WTC11 (cell line): ENCODE data around the gene NATD1. TPM values are rescaled to one million over a fixed set of nuclear protein-coding genes. Genes with fewer than 3 reads are reported as not detected.
A peak's percentile ranks its signal among the peaks of the same experiment; 100 is the strongest.

Experiments used
- ATAC-seq: fragments of 200-7000 bp; cut with Tn5 transposase; 2 replicates; pipeline ENCODE4 v1.10.0; 2021; ENCODE audit warnings: mild to moderate bottlenecking, moderate library complexity
- CTCF ChIA-PET: fragments of 300-600 bp; sonication (Branson Sonifier 250); formaldehyde crosslinking; loops from one replicate; lab custom pipeline; 2021; ENCODE audit warnings: antibody characterized with exemption; lab: Charles Lee
- POLR2A ChIA-PET: fragments of 350-600 bp; sonication (Branson Sonifier 250); formaldehyde crosslinking; loops from one replicate; lab custom pipeline; 2021; ENCODE audit warnings: antibody characterized with exemption; lab: Charles Lee
- DNase-seq: peaks from one replicate; pipeline ENCODE4 v3.0.0; 2021; ENCODE audit warnings: low spot score
- H3K27ac Mint-ChIP-seq: 2 replicates; pipeline ENCODE4 v1.8.0; 2021; ENCODE audit warnings: mixed read lengths
- H3K27me3 Mint-ChIP-seq: 2 replicates; pipeline ENCODE4 v1.8.0; 2021; ENCODE audit warnings: low read depth, mild to moderate bottlenecking, moderate library complexity, mixed read lengths
- H3K36me3 Mint-ChIP-seq: 2 replicates; pipeline ENCODE4 v1.8.0; 2021; ENCODE audit warnings: mixed read lengths
- H3K4me1 Mint-ChIP-seq: 2 replicates; pipeline ENCODE4 v1.8.0; 2022; ENCODE audit warnings: mixed read lengths
- H3K4me3 Mint-ChIP-seq: 2 replicates; pipeline ENCODE4 v1.8.0; 2021; ENCODE audit warnings: mild to moderate bottlenecking, moderate library complexity, mixed read lengths
- H3K9me3 Mint-ChIP-seq: 2 replicates; pipeline ENCODE4 v1.8.0; 2021; ENCODE audit warnings: mixed read lengths
- CTCF ChIP-seq: fragments of 200-600 bp; IDR thresholded peaks from 2 replicates; pipeline ENCODE4 v1.8.0; 2022; ENCODE audit warnings: antibody characterized with exemption
- E2F5 ChIP-seq: sonication (generic); formaldehyde crosslinking; IDR thresholded peaks from 2 replicates; pipeline ENCODE4 v1.8.1; 2022; ENCODE audit warnings: mild to moderate bottlenecking, moderate library complexity, missing genetic modification reagents
- EMX1 ChIP-seq: fragments of 250-450 bp; sonication (Bioruptor Pico); IDR thresholded peaks from 2 replicates; pipeline ENCODE4 v1.8.0; 2021; ENCODE audit warnings: mild to moderate bottlenecking
- GRHL2 ChIP-seq: fragments of 250-450 bp; sonication (Bioruptor Pico); IDR thresholded peaks from 2 replicates; pipeline ENCODE4 v1.8.0; 2022; ENCODE audit warnings: mild to moderate bottlenecking, moderate library complexity; ENCODE audit not compliant: insufficient replicate concordance, severe bottlenecking
- JUN ChIP-seq: sonication (generic); formaldehyde crosslinking; IDR thresholded peaks from 2 replicates; pipeline ENCODE4 v1.8.0; 2023; ENCODE audit warnings: mild to moderate bottlenecking, missing genetic modification reagents
- MXD4 ChIP-seq: fragments of 250-450 bp; sonication (Bioruptor Pico); IDR thresholded peaks from 2 replicates; pipeline ENCODE4 v1.8.0; 2021; ENCODE audit warnings: mild to moderate bottlenecking, moderate library complexity, borderline replicate concordance
- PRRX2 ChIP-seq: fragments of 250-450 bp; sonication (Bioruptor Pico); IDR thresholded peaks from 2 replicates; pipeline ENCODE4 v1.8.0; 2021; ENCODE audit warnings: mild to moderate bottlenecking
- RELA ChIP-seq: sonication (generic); formaldehyde crosslinking; IDR thresholded peaks from 2 replicates; pipeline ENCODE4 v1.8.1; 2022; ENCODE audit warnings: missing genetic modification reagents, mild to moderate bottlenecking, borderline replicate concordance
- SMAD3 ChIP-seq: sonication (generic); formaldehyde crosslinking; IDR thresholded peaks from 2 replicates; pipeline ENCODE4 v1.8.0; 2022; ENCODE audit warnings: missing genetic modification reagents, mild to moderate bottlenecking, borderline replicate concordance
- TEAD1 ChIP-seq: sonication (generic); formaldehyde crosslinking; IDR thresholded peaks from 2 replicates; pipeline ENCODE4 v1.8.0; 2022; ENCODE audit warnings: mild to moderate bottlenecking, missing genetic modification reagents
- TEAD4 ChIP-seq: sonication (generic); formaldehyde crosslinking; IDR thresholded peaks from 2 replicates; pipeline ENCODE4 v1.8.0; 2022; ENCODE audit warnings: mild to moderate bottlenecking, missing genetic modification reagents
- TP53 ChIP-seq: sonication (generic); formaldehyde crosslinking; IDR thresholded peaks from 2 replicates; pipeline ENCODE4 v1.8.1; 2023; ENCODE audit warnings: mild to moderate bottlenecking, missing genetic modification reagents
- USF1 ChIP-seq: sonication (generic); formaldehyde crosslinking; IDR thresholded peaks from 2 replicates; pipeline ENCODE4 v1.8.0; 2022; ENCODE audit warnings: mild to moderate bottlenecking, missing genetic modification reagents
- ZBTB21 ChIP-seq: sonication (generic); formaldehyde crosslinking; IDR thresholded peaks from 2 replicates; pipeline ENCODE4 v1.8.1; 2023; ENCODE audit warnings: mild to moderate bottlenecking, missing genetic modification reagents, borderline replicate concordance
- ZNF317 ChIP-seq: sonication (generic); formaldehyde crosslinking; IDR thresholded peaks from 2 replicates; pipeline ENCODE4 v1.8.1; 2023; ENCODE audit warnings: low read depth, mild to moderate bottlenecking, moderate library complexity, missing genetic modification reagents, borderline replicate concordance
- ZNF396 ChIP-seq: fragments of 250-450 bp; sonication (Bioruptor Pico); IDR thresholded peaks from 2 replicates; pipeline ENCODE4 v1.8.0; 2021; ENCODE audit warnings: mild to moderate bottlenecking, moderate library complexity, borderline replicate concordance
- total RNA-seq: library from RNA; stranded (reverse); gene quantifications from 3 replicates; pipeline ENCODE4 v1.2.3, GENCODE V29; 2021
- TF ChIP-seq, protein P1 (sequence below): fragments of 250-450 bp; sonication (Bioruptor Pico); IDR thresholded peaks from 2 replicates; pipeline ENCODE4 v1.9.0; 2021; ENCODE audit warnings: mild to moderate bottlenecking
- TF ChIP-seq, protein P2 (sequence below): sonication (generic); formaldehyde crosslinking; IDR thresholded peaks from 2 replicates; pipeline ENCODE4 v1.8.1; 2022; ENCODE audit warnings: low read depth, mild to moderate bottlenecking, moderate library complexity, missing genetic modification reagents, borderline replicate concordance

NATD1 gene
- total RNA-seq, 1 experiment from 2014 or later: 10.1 TPM

- H3K4me1 Mint-ChIP-seq: peaks cover 30% of the 10 kb centered on the region
Measured at GRCh38 chr17:21253646-21254441, 634 bp upstream of the NATD1 start.

GRCh38 chr17:21252289-21252795 is 868 bp downstream of the NATD1 start:
- no peaks in the 10 kb centered on the region for H3K36me3 Mint-ChIP-seq
- no peak overlapping the region for H3K27ac Mint-ChIP-seq
- H3K9me3 Mint-ChIP-seq: no peaks in the 10 kb centered on the region; the same call in 1 of the 2 replicates
- no peak for DNase-seq
- peaks cover 25% of the 10 kb centered on the region for H3K4me1 Mint-ChIP-seq
- peaks cover 8% of the 10 kb centered on the region; the same call in 1 of the 2 replicates for H3K27me3 Mint-ChIP-seq
- TF ChIP-seq SMAD3 (CRISPR knock-in tag): no peak
- TF ChIP-seq USF1: no peak
- TF ChIP-seq TP53: no peak
- no peak for TF ChIP-seq ZNF317
- no peak for TF ChIP-seq RELA (CRISPR knock-in tag)
- TF ChIP-seq, protein P1, sequence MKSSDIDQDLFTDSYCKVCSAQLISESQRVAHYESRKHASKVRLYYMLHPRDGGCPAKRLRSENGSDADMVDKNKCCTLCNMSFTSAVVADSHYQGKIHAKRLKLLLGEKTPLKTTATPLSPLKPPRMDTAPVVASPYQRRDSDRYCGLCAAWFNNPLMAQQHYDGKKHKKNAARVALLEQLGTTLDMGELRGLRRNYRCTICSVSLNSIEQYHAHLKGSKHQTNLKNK (CRISPR knock-in tag): no peak
- no peak for TF ChIP-seq JUN (CRISPR knock-in tag)
- no peak for TF ChIP-seq MXD4 (CRISPR knock-in tag)
- TF ChIP-seq TEAD1: no peak
- TF ChIP-seq GRHL2 (CRISPR knock-in tag): no peak
- ChIA-PET CTCF (interaction anchor here (0.6 to 1.1 kb wide), 2 partner anchors 112 to 133 kb away, joined by 3 to 5 read pairs; no protein-coding TSS in a partner anchor), POLR2A (no interaction called here)
- peak overlapping the region; percentile 61 for H3K4me3 Mint-ChIP-seq
- ATAC-seq: no peak

More at GRCh38 chr17:21253646-21254441, 634 bp upstream of the NATD1 start:
- Mint-ChIP-seq H3K9me3 (no peaks in the 10 kb centered on the region; the same call in 1 of the 2 replicates), H3K36me3 (no peaks in the 10 kb centered on the region), H3K4me3 (peak overlapping the region; percentile 76), H3K27me3 (peaks cover 8% of the 10 kb centered on the region; the same call in 1 of the 2 replicates), H3K27ac (no peak overlapping the region; the same call in 1 of the 2 replicates)
- CTCF ChIA-PET: no interaction called here
- ATAC-seq (peak; percentile 8; the same call in 1 of the 2 replicates), DNase-seq (no peak)
- TF ChIP-seq CTCF (0 out of 2 replicates have a peak, but pooled peaks have one; percentile 11), EMX1 (CRISPR knock-in tag) (no peak)
- POLR2A ChIA-PET: interaction anchor here (0.6 kb wide), 1 partner anchor 14 kb away, joined by 3 read pairs; no protein-coding TSS in a partner anchor

DNA sequence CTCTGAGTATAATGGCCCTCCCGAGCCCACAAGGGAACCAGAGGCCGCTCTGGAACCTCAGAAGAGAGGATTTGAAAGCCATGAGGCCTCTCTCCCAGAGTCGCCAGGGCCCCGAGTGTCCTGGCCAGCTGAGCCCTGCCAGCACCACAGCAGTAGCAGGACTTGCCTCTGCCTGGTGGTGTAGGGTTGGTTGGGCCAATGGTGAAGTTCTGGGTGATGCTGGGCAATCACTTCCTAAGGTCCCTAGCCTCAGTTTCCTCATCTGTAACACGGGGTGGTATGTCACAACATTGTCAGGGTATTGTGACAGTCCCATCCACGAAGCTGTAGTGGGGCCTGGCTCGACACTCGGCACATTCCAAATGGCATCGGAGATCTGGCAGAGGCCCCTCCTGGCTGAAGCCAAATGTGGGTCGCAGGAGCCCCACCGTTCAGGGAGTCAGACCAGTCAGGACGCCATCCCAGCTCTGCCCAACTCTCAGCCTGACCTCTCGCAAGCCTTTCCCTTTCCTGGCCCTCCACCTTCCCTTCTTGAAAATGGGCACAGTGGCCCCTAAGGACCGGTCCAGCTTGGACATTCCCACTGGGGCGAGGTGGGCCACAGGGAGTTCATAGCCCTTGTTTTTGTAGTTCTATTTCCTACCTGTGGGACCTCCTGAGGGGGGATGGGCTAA is 1.7 kb downstream of the NATD1 start:
- ChIA-PET POLR2A (interaction anchor here (0.7 kb wide), 1 partner anchor 34 kb away, joined by 4 read pairs; no protein-coding TSS in a partner anchor), CTCF (interaction anchor here (0.9 kb wide), 1 partner anchor 11 kb away, joined by 3 read pairs; no protein-coding TSS in a partner anchor)
- Mint-ChIP-seq H3K36me3 (no peaks in the 10 kb centered on the region), H3K4me1 (peaks cover 21% of the 10 kb centered on the region), H3K27me3 (peaks cover 8% of the 10 kb centered on the region; the same call in 1 of the 2 replicates), H3K9me3 (no peaks in the 10 kb centered on the region; the same call in 1 of the 2 replicates), H3K27ac (no peak overlapping the region), H3K4me3 (peak overlapping the region; percentile 61; the same call in 1 of the 2 replicates)
- TF ChIP-seq TEAD4 (no peak), PRRX2 (CRISPR knock-in tag) (no peak), ZBTB21 (CRISPR knock-in tag) (no peak), ZNF396 (no peak), E2F5 (CRISPR knock-in tag) (no peak)
- TF ChIP-seq, protein P2, sequence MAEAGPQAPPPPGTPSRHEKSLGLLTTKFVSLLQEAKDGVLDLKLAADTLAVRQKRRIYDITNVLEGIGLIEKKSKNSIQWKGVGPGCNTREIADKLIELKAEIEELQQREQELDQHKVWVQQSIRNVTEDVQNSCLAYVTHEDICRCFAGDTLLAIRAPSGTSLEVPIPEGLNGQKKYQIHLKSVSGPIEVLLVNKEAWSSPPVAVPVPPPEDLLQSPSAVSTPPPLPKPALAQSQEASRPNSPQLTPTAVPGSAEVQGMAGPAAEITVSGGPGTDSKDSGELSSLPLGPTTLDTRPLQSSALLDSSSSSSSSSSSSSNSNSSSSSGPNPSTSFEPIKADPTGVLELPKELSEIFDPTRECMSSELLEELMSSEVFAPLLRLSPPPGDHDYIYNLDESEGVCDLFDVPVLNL (CRISPR knock-in tag): no peak
- ATAC-seq (no peak), DNase-seq (no peak)
